Caco-2 (cell line): ENCODE data around the gene TRIM60. TPM values are rescaled to one million over a fixed set of nuclear protein-coding genes. Genes with fewer than 3 reads are reported as not detected.

ENCODE experiments used
- BruUV-seq: library from RNA; stranded (reverse); fragments of 400-500 nt; replicated peaks from 2 replicates; lab custom pipeline; 2021; lab: Mats Ljungman, UMichigan
- CTCF ChIA-PET: fragments of 300-600 bp; sonication (Branson Sonifier 250); formaldehyde crosslinking; loops from one replicate; lab custom pipeline; 2022; ENCODE audit warnings: antibody characterized with exemption; lab: Charles Lee
- POLR2A ChIA-PET: fragments of 300-600 bp; sonication (Branson Sonifier 250); formaldehyde crosslinking; loops from one replicate; lab custom pipeline; 2022; ENCODE audit warnings: antibody characterized with exemption; lab: Charles Lee
- DNase-seq, 2 experiments: peaks; one replicate each; pipeline versions ENCODE4 v3.0.0 to v3.0.0-alpha.2; 2020 to 2022
- H3K27me3 ChIP-seq: replicated peaks from 2 replicates; pipeline ENCODE4 v1.6.0; 2011; ENCODE audit warnings: low read length; ENCODE audit not compliant: control insufficient read depth, insufficient read depth
- H3K36me3 ChIP-seq: 2 replicates; pipeline ENCODE4 v1.5.1; 2011; ENCODE audit warnings: low read length; ENCODE audit not compliant: control insufficient read depth, insufficient read depth
- H3K4me1 ChIP-seq: fragments of 250-450 bp; sonication (Bioruptor Pico); 2 replicates; pipeline ENCODE4 v1.5.1; 2020; ENCODE audit warnings: mild to moderate bottlenecking
- H3K4me3 ChIP-seq: 2 replicates; pipeline ENCODE4 v1.5.1; 2011; ENCODE audit warnings: low read depth, mild to moderate bottlenecking, control low read depth, low read length
- H3K9me3 ChIP-seq: fragments of 250-450 bp; sonication (Bioruptor Pico); 2 replicates; pipeline ENCODE4 v1.5.1; 2020; ENCODE audit warnings: mild to moderate bottlenecking, moderate library complexity
- H3K27ac Mint-ChIP-seq: one replicate; pipeline ENCODE4 v1.8.0; 2022; ENCODE audit warnings: mixed read lengths; ENCODE audit not compliant: unreplicated experiment
- H3K27me3 Mint-ChIP-seq: one replicate; pipeline ENCODE4 v1.8.0; 2022; ENCODE audit warnings: mixed read lengths; ENCODE audit not compliant: insufficient read depth, unreplicated experiment
- H3K36me3 Mint-ChIP-seq: one replicate; pipeline ENCODE4 v1.8.0; 2022; ENCODE audit warnings: mild to moderate bottlenecking, mixed read lengths; ENCODE audit not compliant: insufficient read depth, unreplicated experiment
- H3K4me1 Mint-ChIP-seq: one replicate; pipeline ENCODE4 v1.8.0; 2022; ENCODE audit warnings: low read depth, mixed read lengths; ENCODE audit not compliant: unreplicated experiment
- H3K4me3 Mint-ChIP-seq: one replicate; pipeline ENCODE4 v1.8.0; 2022; ENCODE audit warnings: mild to moderate bottlenecking, moderate library complexity, mixed read lengths; ENCODE audit not compliant: unreplicated experiment
- H3K9me3 Mint-ChIP-seq: one replicate; pipeline ENCODE4 v1.8.0; 2022; ENCODE audit warnings: mixed read lengths; ENCODE audit not compliant: unreplicated experiment
- intact Hi-C: fragments of 100-400 bp; cut with micrococcal nuclease; formaldehyde crosslinking; loops from one replicate; pipeline ENCODE4 v1.10.0; 2022; ENCODE audit not compliant: unreplicated experiment
- total RNA-seq: library from RNA; stranded (reverse); gene quantifications from 2 replicates; pipeline ENCODE4 v1.2.3, GENCODE V29; 2022
- TF ChIP-seq, protein P1 (sequence below), 2 experiments: fragments of 200-600 bp in 1 of 2; IDR thresholded peaks; 1 replicate in 1 of 2; 2 replicates in 1 of 2; pipeline versions ENCODE4 v1.5.1 to v1.8.0; 2011 to 2022; ENCODE audit warnings: antibody characterized with exemption in 1 of 2, control low read depth in 1 of 2, inconsistent platforms in 1 of 2, low read depth in 1 of 2, low read length in 1 of 2, mild to moderate bottlenecking in 1 of 2, moderate library complexity in 1 of 2; ENCODE audit not compliant: insufficient read depth in 1 of 2, severe bottlenecking in 1 of 2, unreplicated experiment in 1 of 2

TRIM60 gene
- total RNA-seq, 1 experiment from 2014 or later = not detected

DNA sequence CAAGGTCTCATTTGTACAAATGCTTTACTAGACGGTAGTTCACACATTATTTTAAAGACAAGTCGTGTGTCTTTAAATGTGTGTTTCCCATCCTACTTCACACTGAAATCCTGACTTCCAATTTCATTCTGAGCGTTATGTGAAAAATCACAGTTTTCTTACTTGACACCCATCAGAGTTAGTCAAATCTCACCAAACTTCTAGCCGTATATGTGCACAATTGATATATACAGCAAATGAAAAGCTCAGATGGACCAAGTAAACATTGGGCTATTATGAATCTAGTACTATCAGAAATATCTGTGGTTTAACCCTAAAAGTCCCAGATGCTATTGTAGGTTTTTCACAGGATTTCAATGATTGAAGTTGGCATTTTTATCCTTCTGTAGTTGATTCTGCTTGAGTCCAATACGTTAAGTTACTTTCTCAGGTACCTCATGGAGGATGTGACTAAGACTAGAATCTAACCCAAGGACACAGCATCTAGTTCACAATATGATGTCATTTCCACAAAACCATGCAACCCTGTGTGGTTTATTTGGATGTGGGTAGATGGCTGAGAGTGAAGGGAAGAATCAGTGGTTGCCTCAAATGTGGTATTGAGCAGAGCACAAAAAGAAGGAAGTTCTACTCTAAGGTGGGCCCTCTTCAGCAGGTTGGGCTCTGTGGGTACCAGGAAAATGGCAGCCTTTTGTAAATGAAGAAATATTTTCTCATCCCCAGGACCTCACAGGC, 22.1 kb upstream of the TRIM60 start:
- H3K27me3 ChIP-seq = no peaks in the 10 kb centered on the region
- Mint-ChIP-seq H3K27ac (no peak overlapping the region), H3K27me3 (no peaks in the 10 kb centered on the region), H3K4me3 (no peak overlapping the region), H3K4me1 (no peaks in the 10 kb centered on the region), H3K9me3 (no peaks in the 10 kb centered on the region), H3K36me3 (no peaks in the 10 kb centered on the region)
- intact Hi-C loops = loop anchor here (10.0 kb wide), 1 partner anchor 85 kb away; no protein-coding TSS in a partner anchor
- ChIA-PET CTCF (no interaction called here), POLR2A (no interaction called here)
- no peak overlapping the region for H3K4me3 ChIP-seq
- no peaks in the 10 kb centered on the region for H3K4me1 ChIP-seq
- no peaks in the 10 kb centered on the region for H3K36me3 ChIP-seq
- no peak for DNase-seq
- no TSS peak for BruUV-seq
- TF ChIP-seq, protein P1, sequence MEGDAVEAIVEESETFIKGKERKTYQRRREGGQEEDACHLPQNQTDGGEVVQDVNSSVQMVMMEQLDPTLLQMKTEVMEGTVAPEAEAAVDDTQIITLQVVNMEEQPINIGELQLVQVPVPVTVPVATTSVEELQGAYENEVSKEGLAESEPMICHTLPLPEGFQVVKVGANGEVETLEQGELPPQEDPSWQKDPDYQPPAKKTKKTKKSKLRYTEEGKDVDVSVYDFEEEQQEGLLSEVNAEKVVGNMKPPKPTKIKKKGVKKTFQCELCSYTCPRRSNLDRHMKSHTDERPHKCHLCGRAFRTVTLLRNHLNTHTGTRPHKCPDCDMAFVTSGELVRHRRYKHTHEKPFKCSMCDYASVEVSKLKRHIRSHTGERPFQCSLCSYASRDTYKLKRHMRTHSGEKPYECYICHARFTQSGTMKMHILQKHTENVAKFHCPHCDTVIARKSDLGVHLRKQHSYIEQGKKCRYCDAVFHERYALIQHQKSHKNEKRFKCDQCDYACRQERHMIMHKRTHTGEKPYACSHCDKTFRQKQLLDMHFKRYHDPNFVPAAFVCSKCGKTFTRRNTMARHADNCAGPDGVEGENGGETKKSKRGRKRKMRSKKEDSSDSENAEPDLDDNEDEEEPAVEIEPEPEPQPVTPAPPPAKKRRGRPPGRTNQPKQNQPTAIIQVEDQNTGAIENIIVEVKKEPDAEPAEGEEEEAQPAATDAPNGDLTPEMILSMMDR (IDR thresholded peaks at IDR 0.05; ENCODE audit: insufficient read depth in 1 of 2, low read depth in 1 of 2, low read length in 1 of 2, severe bottlenecking in 1 of 2, unreplicated experiment in 1 of 2) = no peak
- no peaks in the 10 kb centered on the region for H3K9me3 ChIP-seq

DNA sequence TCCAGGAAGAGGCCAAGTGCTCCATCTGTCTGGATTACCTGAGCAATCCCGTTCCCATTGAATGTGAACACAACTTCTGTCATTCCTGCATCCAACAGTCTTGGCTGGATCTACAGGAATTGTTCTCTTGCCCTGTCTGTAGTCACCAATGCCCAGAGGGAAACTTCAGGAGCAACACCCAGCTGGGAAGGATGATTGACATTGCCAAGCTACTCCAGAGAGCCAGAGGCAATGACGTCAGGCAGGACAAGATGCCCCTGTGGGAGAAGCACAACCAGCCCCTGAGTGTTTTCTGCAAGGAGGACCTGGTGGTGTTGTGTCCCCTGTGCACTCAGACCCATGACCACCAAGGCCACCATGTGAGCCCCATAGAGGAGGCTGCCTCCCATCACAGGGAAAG, 21.3 kb upstream of the TRIM60 start:
- Histone ChIP-seq H3K36me3 (no peaks in the 10 kb centered on the region), H3K9me3 (no peaks in the 10 kb centered on the region), H3K27me3 (no peaks in the 10 kb centered on the region), H3K4me3 (no peak overlapping the region), H3K4me1 (no peaks in the 10 kb centered on the region)
- no peaks in the 10 kb centered on the region for H3K27me3 Mint-ChIP-seq
- no peak overlapping the region for H3K4me3 Mint-ChIP-seq
- H3K27ac Mint-ChIP-seq = no peak overlapping the region
- H3K4me1 Mint-ChIP-seq = no peaks in the 10 kb centered on the region
- no TSS peak for BruUV-seq
- DNase-seq = no peak
- H3K9me3 Mint-ChIP-seq = no peaks in the 10 kb centered on the region
- H3K36me3 Mint-ChIP-seq = no peaks in the 10 kb centered on the region
- ChIA-PET POLR2A (no interaction called here), CTCF (no interaction called here)
- intact Hi-C loops = no loop called here
- TF ChIP-seq, protein P1 (IDR thresholded peaks at IDR 0.05; ENCODE audit: insufficient read depth in 1 of 2, low read depth in 1 of 2, low read length in 1 of 2, severe bottlenecking in 1 of 2, unreplicated experiment in 1 of 2) = no peak

GRCh38 chr4:165010991-165011390, 20.8 kb upstream of the TRIM60 start:
- H3K27me3 Mint-ChIP-seq = no peaks in the 10 kb centered on the region
- ChIA-PET CTCF (no interaction called here), POLR2A (no interaction called here)
- BruUV-seq = no TSS peak
- TF ChIP-seq, protein P1 (IDR thresholded peaks at IDR 0.05; ENCODE audit: insufficient read depth in 1 of 2, low read depth in 1 of 2, low read length in 1 of 2, severe bottlenecking in 1 of 2, unreplicated experiment in 1 of 2) = no peak
- H3K27ac Mint-ChIP-seq = no peak overlapping the region
- H3K36me3 ChIP-seq = no peaks in the 10 kb centered on the region
- H3K9me3 Mint-ChIP-seq = no peaks in the 10 kb centered on the region
- H3K4me3 ChIP-seq = no peak overlapping the region
- intact Hi-C loops = no loop called here
- no peak for DNase-seq
- H3K4me3 Mint-ChIP-seq = no peak overlapping the region
- no peaks in the 10 kb centered on the region for H3K27me3 ChIP-seq
- H3K4me1 Mint-ChIP-seq = no peaks in the 10 kb centered on the region
- H3K36me3 Mint-ChIP-seq = no peaks in the 10 kb centered on the region
- no peaks in the 10 kb centered on the region for H3K9me3 ChIP-seq
- no peaks in the 10 kb centered on the region for H3K4me1 ChIP-seq
